ENCODE measurements around the gene KMT2B.
"Not testable (repeated sequence)": the region's sequence is repeated elsewhere in the genome, so short reads cannot be mapped to it uniquely, and the experiment has no call there.

KMT2B gene

DNA sequence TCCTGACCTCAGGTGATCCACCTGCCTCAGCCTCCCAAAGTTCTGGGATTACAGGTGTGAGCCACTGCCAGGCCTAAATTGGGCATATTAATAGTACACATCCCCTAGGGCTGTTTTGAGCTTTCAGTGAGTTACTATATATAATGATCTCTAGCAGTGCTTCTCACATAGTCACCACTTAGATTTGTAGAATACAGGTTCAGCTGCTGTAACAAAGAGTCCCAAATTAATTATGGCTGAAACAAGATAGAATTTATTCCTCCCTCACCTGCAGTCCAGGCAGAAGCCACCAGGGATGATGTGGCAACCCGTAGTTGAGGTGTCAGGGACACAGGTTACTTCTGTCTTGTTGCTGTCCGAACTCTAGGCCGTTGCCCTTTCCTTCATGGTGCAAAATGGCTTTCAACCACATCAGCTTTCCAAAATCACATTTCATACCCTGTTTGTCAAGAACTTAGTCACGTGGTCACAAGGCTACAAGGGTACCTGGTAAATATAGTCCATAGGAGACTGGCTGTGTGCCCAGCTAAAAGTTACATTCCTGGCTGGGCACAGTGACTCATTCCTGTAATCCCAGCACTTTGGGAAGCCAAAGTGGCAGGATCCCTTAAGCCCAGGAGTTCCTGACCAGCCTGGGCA lies 43.0 kb downstream of the KMT2B start:
- DNase-seq: no peak

DNA sequence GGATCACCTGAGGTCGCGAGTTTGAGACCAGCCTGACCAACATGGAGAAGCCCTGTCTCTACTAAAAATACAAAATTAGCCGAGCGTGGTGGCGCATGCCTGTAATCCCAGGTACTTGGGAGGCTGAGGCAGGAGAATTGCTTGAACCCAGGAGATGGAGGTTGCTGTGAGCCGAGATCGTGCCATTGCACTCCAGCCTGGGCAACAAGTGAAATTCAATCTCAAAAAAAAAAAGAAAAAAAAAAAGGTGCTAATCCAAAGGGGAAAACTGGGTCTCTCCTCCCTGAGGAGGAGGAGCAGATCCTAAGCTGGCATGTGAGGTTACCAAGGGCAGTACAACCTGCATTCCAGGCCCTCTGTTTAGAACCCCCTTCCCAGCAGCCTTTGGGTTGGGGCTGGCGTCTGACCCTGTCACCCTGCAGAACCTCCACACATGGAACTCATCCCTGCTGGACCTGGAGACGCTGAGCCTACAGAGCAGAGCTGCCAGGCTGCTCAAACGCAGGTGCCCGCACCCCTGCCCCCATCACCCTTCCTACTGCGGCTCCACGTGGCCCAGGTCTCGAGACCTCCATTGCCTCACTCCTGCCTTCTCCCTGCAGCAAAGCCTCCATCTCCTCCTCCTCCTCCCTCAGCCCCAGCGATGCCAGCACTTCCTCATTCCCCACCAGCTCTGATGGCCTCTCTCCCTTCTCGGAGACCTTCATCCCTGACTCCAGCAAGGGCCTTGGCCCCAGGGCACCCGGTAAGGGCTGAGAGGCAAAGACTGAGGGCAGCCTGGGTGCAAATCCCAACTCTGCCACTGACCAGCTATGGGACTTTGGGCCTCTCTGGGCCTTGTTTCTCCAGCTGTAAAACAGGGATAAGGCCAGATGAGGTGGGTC lies 46.9 kb downstream of the KMT2B start:
- peak; percentile 35 for DNase-seq

GRCh38 chr19:35766571-35767104 lies 48.8 kb downstream of the KMT2B start:
- DNase-seq: peak; percentile 42

DNA sequence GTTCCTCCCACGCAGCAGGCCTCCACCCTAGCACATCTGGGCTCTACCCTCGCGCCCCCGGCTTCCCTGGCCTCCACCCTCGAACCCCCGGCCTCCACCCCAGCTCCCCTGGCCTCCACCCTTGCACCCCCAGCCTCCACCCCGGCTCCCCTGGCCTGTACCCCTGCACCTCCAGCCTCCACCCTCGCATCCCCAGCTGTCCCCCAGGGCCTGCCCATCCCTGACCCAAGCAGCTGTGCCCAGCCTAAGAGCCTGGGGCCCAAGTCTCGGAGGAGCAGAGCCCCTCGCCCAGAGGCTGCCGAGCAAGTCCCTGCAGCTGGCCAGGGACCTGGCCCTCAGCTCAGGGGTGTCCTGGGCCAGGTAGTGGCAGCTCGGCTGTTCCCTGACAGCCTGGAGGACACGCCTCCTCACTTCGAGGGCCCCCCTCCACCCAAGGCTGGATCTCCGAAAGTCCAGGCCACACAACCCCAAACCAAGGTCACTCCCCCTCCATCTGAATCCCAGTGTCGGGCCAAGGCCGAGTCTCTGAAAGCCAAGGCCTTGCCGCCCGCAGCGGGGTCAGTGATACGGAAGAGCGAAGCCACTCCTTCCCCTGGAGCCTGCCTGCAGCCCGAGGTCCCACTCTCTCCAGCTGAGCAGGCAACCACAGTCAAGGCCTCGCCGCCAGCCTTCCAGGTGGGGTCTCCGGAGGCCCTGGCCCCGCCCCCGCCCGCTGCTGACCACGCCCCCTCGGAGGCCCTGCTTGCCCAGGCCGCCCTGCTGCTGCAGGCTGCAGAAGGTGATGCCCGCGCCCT lies 49.7 kb downstream of the KMT2B start:
- peak; percentile 90 for DNase-seq

GRCh38 chr19:35768082-35768421 lies 50.2 kb downstream of the KMT2B start:
- no peak for DNase-seq

- DNase-seq: not testable (repeated sequence)
Measured at GRCh38 chr19:35772362-35772761, 54.6 kb downstream of the KMT2B start.

GRCh38 chr19:35773020-35773806 lies 55.4 kb downstream of the KMT2B start:
- no peak for DNase-seq

GRCh38 chr19:35774274-35775045 lies 56.7 kb downstream of the KMT2B start:
- peak; percentile 50 for DNase-seq

GRCh38 chr19:35775046-35775297 lies 57.2 kb downstream of the KMT2B start:
- DNase-seq: no peak

GRCh38 chr19:35775298-35776101 lies 57.7 kb downstream of the KMT2B start, which contains the start of gene ARHGAP33:
Gene ARHGAP33, plus strand, starts transcription at chr19:35775564. Its CDS starts 95 bp downstream, at chr19:35775659.
- DNase-seq: peak; percentile 98

DNA sequence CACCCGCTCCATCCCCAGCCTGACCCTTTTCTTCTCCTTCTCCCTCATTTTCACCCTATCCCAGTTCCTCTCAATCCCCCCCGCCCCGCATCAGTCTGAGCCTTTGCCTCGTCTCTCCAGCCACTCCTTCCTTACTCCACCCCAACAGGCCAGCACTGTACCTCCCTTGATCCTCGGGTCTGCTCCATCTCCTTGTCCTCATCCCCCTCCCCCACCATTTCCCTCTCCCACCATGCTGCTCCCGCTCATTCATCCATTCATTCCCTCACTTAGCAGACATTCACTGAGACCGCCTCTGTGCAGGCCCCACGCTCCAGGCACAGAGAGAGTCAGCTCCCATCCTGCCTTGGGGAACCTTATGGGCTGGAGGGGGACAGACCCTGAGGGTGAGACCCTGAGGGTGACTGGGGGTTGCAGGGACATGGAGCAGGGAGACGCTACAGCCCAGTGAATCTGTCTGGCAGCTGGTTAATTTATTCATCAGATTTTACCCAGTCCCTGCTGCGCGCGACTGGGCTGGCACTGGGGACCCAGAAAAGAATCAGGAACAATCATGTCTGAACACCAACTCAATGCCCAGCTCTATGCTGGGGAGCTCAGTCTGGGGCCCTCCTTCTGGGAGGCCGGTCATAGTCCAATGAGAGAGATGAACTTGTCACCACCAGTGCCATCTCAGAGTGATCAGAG lies 58.4 kb downstream of the KMT2B start:
- no peak for DNase-seq

GRCh38 chr19:35777086-35777841 lies 59.5 kb downstream of the KMT2B start:
- peak; percentile 96 for DNase-seq

- no peak for DNase-seq
Measured at GRCh38 chr19:35777961-35778360, 60.2 kb downstream of the KMT2B start.

- peak; percentile 37 for DNase-seq
Measured at GRCh38 chr19:35779033-35779432, 61.2 kb downstream of the KMT2B start.

DNA sequence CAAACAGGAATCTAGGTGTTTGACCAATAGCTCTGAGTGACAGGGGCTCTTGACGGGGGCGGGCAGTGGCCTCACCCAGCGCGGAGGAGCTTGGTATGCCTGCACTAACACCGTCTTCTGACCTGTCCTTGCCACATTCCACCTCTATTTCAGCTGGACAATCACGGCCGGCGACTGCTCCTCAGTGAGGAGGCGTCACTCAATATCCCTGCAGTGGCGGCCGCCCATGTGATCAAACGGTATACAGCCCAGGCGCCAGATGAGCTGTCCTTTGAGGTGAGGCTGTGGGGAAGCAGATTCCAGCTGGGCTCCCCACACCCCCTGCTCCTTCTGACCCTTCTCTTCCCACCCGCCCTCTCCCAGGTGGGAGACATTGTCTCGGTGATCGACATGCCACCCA lies 62.3 kb downstream of the KMT2B start:
- no peak for DNase-seq

- DNase-seq: no peak
Measured at GRCh38 chr19:35780717-35781116, 62.9 kb downstream of the KMT2B start.

GRCh38 chr19:35781650-35782049 lies 63.8 kb downstream of the KMT2B start:
- no peak for DNase-seq

GRCh38 chr19:35782589-35782988 lies 64.8 kb downstream of the KMT2B start:
- DNase-seq: no peak
